H1 (cell line): ENCODE data around the gene DNASE1. TPM values are rescaled to one million over a fixed set of nuclear protein-coding genes. Genes with fewer than 3 reads are reported as not detected.

Experiments used
- CTCF ChIA-PET: fragments of 300-600 bp; sonication (Branson Sonifier 250); formaldehyde crosslinking; loops from one replicate; lab custom pipeline; 2021; ENCODE audit not compliant: partially characterized antibody; lab: Charles Lee
- POLR2A ChIA-PET: fragments of 300-600 bp; sonication (Branson Sonifier 250); formaldehyde crosslinking; loops from one replicate; lab custom pipeline; 2021; ENCODE audit warnings: inconsistent platforms; ENCODE audit not compliant: partially characterized antibody; lab: Charles Lee
- DNase-seq, 2 experiments: peaks; one replicate each; pipeline versions ENCODE4 v3.0.0 to v3.0.0-alpha.2; 2010 to 2022; ENCODE audit warnings: low spot score in 2 of 2, low read depth in 1 of 2, mixed read lengths in 1 of 2
- FAIRE-seq: peaks from 2 replicates; lab custom pipeline; 2011; peaks lifted over from hg19 to GRCh38; lab: Jason Lieb, UNC
- H2AFZ ChIP-seq: 2 replicates; pipeline ENCODE4 v1.8.1; 2012; ENCODE audit warnings: low read length, inconsistent platforms
- H2AK5ac ChIP-seq: 2 replicates; pipeline ENCODE4 v1.6.1; 2013; ENCODE audit warnings: low read depth, low read length
- H2BK120ac ChIP-seq: replicated peaks from 2 replicates; pipeline ENCODE3; 2013; ENCODE audit warnings: low read depth, low read length, inconsistent platforms
- H2BK12ac ChIP-seq: 2 replicates; pipeline ENCODE4 v1.6.1; 2013; ENCODE audit warnings: low read depth, low read length
- H2BK15ac ChIP-seq: 2 replicates; pipeline ENCODE4 v1.6.1; 2013; ENCODE audit warnings: low read length
- H2BK20ac ChIP-seq: 2 replicates; pipeline ENCODE4 v1.6.1; 2013; ENCODE audit warnings: low read length
- H2BK5ac ChIP-seq: 2 replicates; pipeline ENCODE4 v1.6.1; 2013; ENCODE audit warnings: low read depth, low read length
- H3K14ac ChIP-seq: 2 replicates; pipeline ENCODE4 v1.6.1; 2013; ENCODE audit warnings: inconsistent platforms; ENCODE audit not compliant: insufficient read length
- H3K18ac ChIP-seq: 2 replicates; pipeline ENCODE4 v1.6.1; 2013; ENCODE audit warnings: low read length; ENCODE audit errors: extremely low read depth
- H3K23ac ChIP-seq: 2 replicates; pipeline ENCODE4 v1.6.1; 2013; ENCODE audit warnings: inconsistent platforms; ENCODE audit not compliant: insufficient read length
- H3K23me2 ChIP-seq: 2 replicates; pipeline ENCODE4 v1.6.1; 2013; ENCODE audit warnings: low read depth, low read length
- H3K27ac ChIP-seq: 2 replicates; pipeline ENCODE4 v1.6.1; 2011; ENCODE audit warnings: low read depth, low read length, inconsistent platforms
- H3K27me3 ChIP-seq, 4 experiments: replicated peaks in 1 of 4; 1 replicate in 1 of 4; 2 replicates in 3 of 4; pipeline versions ENCODE4 v1.6.1 to v1.8.1; 2011 to 2013; ENCODE audit warnings: low read length in 3 of 4, mild to moderate bottlenecking in 3 of 4, inconsistent platforms in 2 of 4, mixed read lengths in 2 of 4, moderate library complexity in 1 of 4; ENCODE audit not compliant: control insufficient read depth in 3 of 4, insufficient read depth in 3 of 4; ENCODE audit errors: extremely low read depth in 1 of 4
- H3K36me3 ChIP-seq, 4 experiments: 2 replicates each; pipeline versions ENCODE4 v1.6.1 to v1.8.1; 2011 to 2013; ENCODE audit warnings: mild to moderate bottlenecking in 4 of 4, low read length in 3 of 4, moderate library complexity in 2 of 4, control low read depth in 1 of 4, inconsistent platforms in 1 of 4; ENCODE audit not compliant: insufficient read depth in 4 of 4, control insufficient read depth in 2 of 4
- H3K4ac ChIP-seq: replicated peaks from 2 replicates; pipeline ENCODE3; 2013; ENCODE audit warnings: low read length, low read depth, mixed read lengths, inconsistent platforms; ENCODE audit not compliant: insufficient read length
- H3K4me1 ChIP-seq, 4 experiments: replicated peaks in 1 of 4; 1 replicate in 1 of 4; 2 replicates in 3 of 4; pipeline versions ENCODE4 v1.6.1 to v1.8.1; 2011 to 2013; ENCODE audit warnings: low read length in 3 of 4, inconsistent platforms in 2 of 4, mixed read lengths in 1 of 4; ENCODE audit not compliant: insufficient read depth in 4 of 4, control insufficient read depth in 3 of 4
- H3K4me2 ChIP-seq, 2 experiments: 2 replicates each; pipeline versions ENCODE4 v1.6.1 to v1.8.1; 2011 to 2013; ENCODE audit warnings: low read depth in 2 of 2, low read length in 2 of 2, control low read depth in 1 of 2, inconsistent platforms in 1 of 2, mild to moderate bottlenecking in 1 of 2; ENCODE audit not compliant: insufficient read depth in 1 of 2
- H3K4me3 ChIP-seq, 4 experiments: fragments of 200-600, 300-600 bp in 1 of 4; sonication (generic), shearing (Covaris generic), sonication (Bioruptor Twin) in 1 of 4; 2 replicates each; pipeline versions ENCODE4 v1.5.1 to v1.8.1; 2011 to 2016; ENCODE audit warnings: low read length in 4 of 4, low read depth in 3 of 4, control low read depth in 2 of 4, inconsistent platforms in 2 of 4, mild to moderate bottlenecking in 2 of 4, mixed read lengths in 1 of 4, moderate library complexity in 1 of 4; ENCODE audit not compliant: insufficient read depth in 2 of 4; ENCODE audit errors: extremely low read depth in 1 of 4
- H3K56ac ChIP-seq: replicated peaks from 2 replicates; pipeline ENCODE3; 2013; ENCODE audit warnings: low read depth, mild to moderate bottlenecking, mixed read lengths, low read length, inconsistent platforms; ENCODE audit not compliant: insufficient read length
- H3K79me1 ChIP-seq: 2 replicates; pipeline ENCODE4 v1.6.1; 2013; ENCODE audit warnings: low read depth, low read length, control low read depth
- H3K79me2 ChIP-seq, 2 experiments: 2 replicates each; pipeline versions ENCODE4 v1.6.1 to v1.8.1; 2012 to 2013; ENCODE audit warnings: low read length in 2 of 2, mild to moderate bottlenecking in 2 of 2, inconsistent platforms in 1 of 2; ENCODE audit not compliant: insufficient read depth in 2 of 2, control insufficient read depth in 1 of 2
- H3K9ac ChIP-seq, 4 experiments: replicated peaks in 1 of 4; 1 replicate in 1 of 4; 2 replicates in 3 of 4; pipeline versions ENCODE4 v1.6.1 to v1.8.1; 2011 to 2013; ENCODE audit warnings: low read depth in 3 of 4, low read length in 3 of 4, control low read depth in 2 of 4, mild to moderate bottlenecking in 2 of 4, moderate library complexity in 2 of 4, inconsistent platforms in 1 of 4; ENCODE audit errors: extremely low read depth in 1 of 4
- H3K9me3 ChIP-seq, 2 experiments: 2 replicates each; pipeline versions ENCODE4 v1.6.1 to v1.8.1; 2012 to 2013; ENCODE audit warnings: mild to moderate bottlenecking in 2 of 2, moderate library complexity in 2 of 2, control low read depth in 1 of 2, inconsistent platforms in 1 of 2, low read depth in 1 of 2, low read length in 1 of 2, mixed read lengths in 1 of 2; ENCODE audit not compliant: insufficient read depth in 2 of 2
- H4K20me1 ChIP-seq, 2 experiments: replicated peaks in 1 of 2; 2 replicates each; pipeline versions ENCODE3 to v1.8.1; 2011 to 2013; ENCODE audit warnings: inconsistent platforms in 2 of 2, low read length in 2 of 2, mild to moderate bottlenecking in 1 of 2; ENCODE audit not compliant: insufficient read depth in 2 of 2, control insufficient read depth in 1 of 2
- H4K5ac ChIP-seq: 2 replicates; pipeline ENCODE4 v1.6.1; 2013; ENCODE audit warnings: low read length, low read depth, mixed read lengths, inconsistent platforms; ENCODE audit not compliant: insufficient read length
- H4K8ac ChIP-seq: 2 replicates; pipeline ENCODE4 v1.8.0; 2013; ENCODE audit warnings: mild to moderate bottlenecking, moderate library complexity, low read length, inconsistent platforms; ENCODE audit not compliant: insufficient read depth; ENCODE audit errors: extremely low read depth
- H4K91ac ChIP-seq: replicated peaks from 2 replicates; pipeline ENCODE3; 2013; ENCODE audit warnings: low read length, mixed read lengths, inconsistent platforms; ENCODE audit not compliant: insufficient read length
- BCL11A ChIP-seq, 2 experiments: IDR thresholded peaks; one replicate each; pipeline ENCODE4 v1.6.1; 2011; ENCODE audit warnings: low read depth in 2 of 2, low read length in 2 of 2, mild to moderate bottlenecking in 2 of 2
- EP300 ChIP-seq, 2 experiments: IDR thresholded peaks; 1 replicate in 1 of 2; 2 replicates in 1 of 2; pipeline ENCODE4 v1.6.1; 2011 to 2012; ENCODE audit warnings: low read depth in 2 of 2, low read length in 2 of 2, mild to moderate bottlenecking in 2 of 2, borderline replicate concordance in 1 of 2, inconsistent platforms in 1 of 2, moderate library complexity in 1 of 2
- FOSL1 ChIP-seq: IDR thresholded peaks from 2 replicates; pipeline ENCODE4 v1.6.1; 2011; ENCODE audit warnings: mild to moderate bottlenecking, low read depth, low read length, moderate library complexity; ENCODE audit not compliant: insufficient read depth
- HDAC2 ChIP-seq, 2 experiments: fragments of 300-600 bp in 1 of 2; sonication (generic) in 1 of 2; IDR thresholded peaks; 2 replicates each; pipeline ENCODE4 v1.6.1; 2011 to 2012; ENCODE audit warnings: low read depth in 2 of 2, low read length in 2 of 2, mild to moderate bottlenecking in 2 of 2, moderate library complexity in 2 of 2, borderline replicate concordance in 1 of 2, inconsistent platforms in 1 of 2
- RAD21 ChIP-seq, 2 experiments: IDR thresholded peaks in 1 of 2; conservative IDR thresholded peaks in 1 of 2; 2 replicates each; pipeline ENCODE4 v1.6.1; 2011; ENCODE audit warnings: low read depth in 2 of 2, low read length in 2 of 2, improper control_type of control experiment in 1 of 2, inconsistent platforms in 1 of 2, mild to moderate bottlenecking in 1 of 2, moderate library complexity in 1 of 2
- RBBP5 ChIP-seq: IDR thresholded peaks from 2 replicates; pipeline ENCODE4 v1.7.1; 2012; ENCODE audit warnings: low read depth, mild to moderate bottlenecking, inconsistent platforms, low read length, moderate library complexity, borderline replicate concordance
- RFX5 ChIP-seq: IDR thresholded peaks from 2 replicates; pipeline ENCODE4 v1.6.1; 2011; ENCODE audit warnings: low read depth, low read length, improper control_type of control experiment, borderline replicate concordance
- RNF2 ChIP-seq: fragments of 200-900, 300-1000 bp; sonication (generic); IDR thresholded peaks from 2 replicates; pipeline ENCODE4 v1.7.1; 2016; ENCODE audit warnings: borderline replicate concordance, low read depth, mild to moderate bottlenecking, antibody characterized with exemption, low read length; ENCODE audit not compliant: poor library complexity, severe bottlenecking; ENCODE audit errors: missing control alignments
- SIN3A ChIP-seq, 2 experiments: IDR thresholded peaks in 1 of 2; conservative IDR thresholded peaks in 1 of 2; 2 replicates each; pipeline ENCODE4 v1.6.1; 2011 to 2012; ENCODE audit warnings: low read length in 2 of 2, improper control_type of control experiment in 1 of 2, low read depth in 1 of 2, mild to moderate bottlenecking in 1 of 2
- SIRT6 ChIP-seq: IDR thresholded peaks from one replicate; pipeline ENCODE4 v1.7.1; 2012; ENCODE audit warnings: low read length, inconsistent platforms
- SUZ12 ChIP-seq: fragments of 200-600 bp; sonication (generic); IDR thresholded peaks from 2 replicates; pipeline ENCODE4 v1.6.1; 2012; ENCODE audit warnings: mild to moderate bottlenecking, inconsistent platforms, low read length, moderate library complexity, mixed read lengths
- YY1 ChIP-seq: IDR thresholded peaks from 2 replicates; pipeline ENCODE4 v1.6.1; 2011; ENCODE audit warnings: low read depth, mild to moderate bottlenecking, low read length
- WGBS, 2 experiments: shearing (Covaris generic) in 1 of 2; methylation state at CpG; one replicate each; pipeline versions ENCODE4 v1.1.6 to v1.1.7; 2013 to 2015; ENCODE audit warnings: low lambda C conversion rate in 2 of 2, mixed read lengths in 2 of 2, inconsistent platforms in 1 of 2, low coverage in 1 of 2, missing lambda C conversion rate in 1 of 2; ENCODE audit not compliant: insufficient replicate concordance in 2 of 2, insufficient coverage in 1 of 2, insufficient read length in 1 of 2; ENCODE audit errors: extremely low coverage in 1 of 2, missing lambda C conversion rate in 1 of 2; 5-methylcytosine and 5-hydroxymethylcytosine counted together
- polyA plus RNA-seq, 7 experiments: library from polyadenylated mRNA; depleted of rRNA in 3 of 7; stranded (reverse) in 5 of 7; unstranded in 2 of 7; fragments of >200 nt in 5 of 7; fragments of 200-250 nt in 2 of 7; gene quantifications; 1 replicate in 5 of 7; 2 replicates in 1 of 7; 4 replicates in 1 of 7; pipeline versions ENCODE4 v1.2.1 to v1.2.3, GENCODE V29; 2011 to 2013; ENCODE audit warnings: missing spikeins in 2 of 7, mixed read lengths in 2 of 7
- total RNA-seq: library from RNA; stranded (reverse); fragmentation: NEBNext Ultra II Directional; extraction: Animal tissue kit (Norgen Biotek cat#: 25700); gene quantifications from 2 replicates; pipeline ENCODE4 v1.2.1, GENCODE V29; 2021

The DNASE1 gene
- total and polyA plus RNA-seq, 2 of the 8 experiments (the other 6 are each of a cell fraction or from before 2014, with no cell fraction given): 11.5 to 16.7 TPM

GRCh38 chr16:3607161-3607560 lies 47.3 kb upstream of the DNASE1 start:
- Histone ChIP-seq H3K4me3 (no peak overlapping the region), H3K9ac (no peak overlapping the region), H4K20me1 (peaks cover 0 to 2% of the 10 kb centered on the region in 2 experiments), H2BK12ac (no peak overlapping the region), H2BK120ac (no peak overlapping the region), H2BK15ac (no peak overlapping the region), H3K23ac (no peak overlapping the region), H3K4me1 (peaks cover 0 to 4% (median 0%) of the 10 kb centered on the region in 4 experiments; a peak in 2 of 7 replicates)
- TF ChIP-seq SIN3A (conservative IDR thresholded peaks at IDR 0.05 in 1 of 2, IDR thresholded peaks at IDR 0.05 in 1 of 2; ENCODE audit: low read depth in 1 of 2, low read length in 2 of 2): no peak
- TF ChIP-seq SIRT6: no peak
- no peak for TF ChIP-seq HDAC2 (IDR thresholded peaks at IDR 0.05; ENCODE audit: borderline replicate concordance in 1 of 2, low read depth in 2 of 2, low read length in 2 of 2)
- no peak for TF ChIP-seq RAD21 (IDR thresholded peaks at IDR 0.05 in 1 of 2, conservative IDR thresholded peaks at IDR 0.05 in 1 of 2; ENCODE audit: low read depth in 2 of 2, low read length in 2 of 2)
- no peak for TF ChIP-seq YY1
- TF ChIP-seq RFX5: no peak
- TF ChIP-seq RBBP5: no peak
- no peak for TF ChIP-seq BCL11A (IDR thresholded peaks at IDR 0.05; ENCODE audit: low read depth in 2 of 2, low read length in 2 of 2)
- no peak for TF ChIP-seq RNF2
- TF ChIP-seq EP300 (IDR thresholded peaks at IDR 0.05; ENCODE audit: borderline replicate concordance in 1 of 2, low read depth in 2 of 2, low read length in 2 of 2): no peak
- TF ChIP-seq SUZ12: no peak
- TF ChIP-seq FOSL1: no peak
- TF ChIP-seq, all 59 proteins: peak for 0
- H2BK20ac ChIP-seq: no peak overlapping the region
- no peak overlapping the region for H2BK5ac ChIP-seq
- FAIRE-seq: no peak
- H3K4ac ChIP-seq: no peak overlapping the region
- POLR2A ChIA-PET: interaction anchor here (0.7 to 0.9 kb wide), 2 partner anchors 66 to 70 kb away, joined by 3 read pairs; no protein-coding TSS in a partner anchor
- no peak overlapping the region for H2AFZ ChIP-seq
- H2AK5ac ChIP-seq: no peak overlapping the region
- no peaks in the 10 kb centered on the region for H3K79me1 ChIP-seq
- H3K23me2 ChIP-seq: peaks cover 6% of the 10 kb centered on the region; the same call in 1 of the 2 replicates
- DNase-seq: no peak
- CTCF ChIA-PET: interaction anchor here (0.6 kb wide), 1 partner anchor 562 kb away, joined by 3 read pairs; no protein-coding TSS in a partner anchor
- H4K5ac ChIP-seq: no peak overlapping the region
- H3K4me2 ChIP-seq: no peak overlapping the region
- no peak overlapping the region for H4K91ac ChIP-seq
- H3K36me3 ChIP-seq: peaks cover 0 to 10% (median 4%) of the 10 kb centered on the region in 4 experiments; a peak in 4 of 8 replicates
- H3K79me2 ChIP-seq: peaks cover 0 to 5% of the 10 kb centered on the region in 2 experiments; a peak in 1 of 4 replicates
- H3K56ac ChIP-seq: no peak overlapping the region
- no peak overlapping the region for H3K27ac ChIP-seq
- no peak overlapping the region for H4K8ac ChIP-seq
- H3K14ac ChIP-seq: no peak overlapping the region
- WGBS, 2 experiments: 94% methylated on average over 7 of the region's 7 CpGs; no CpG with 5 or more reads in 1 of the 2 experiments
- no peak overlapping the region for H3K18ac ChIP-seq
- no peaks in the 10 kb centered on the region for H3K9me3 ChIP-seq
- H3K27me3 ChIP-seq: peaks cover 0 to 3% (median 0%) of the 10 kb centered on the region in 4 experiments; a peak in 1 of 7 replicates
